ENCODE measurements around the gene ELL.

GRCh38 chr19:18475004-18475453 is 46.8 kb downstream of the ELL start:
- TF ChIP-seq POLR2AphosphoS5 (IDR thresholded peaks at IDR 0.05), result no peak
- TF ChIP-seq, protein P1, sequence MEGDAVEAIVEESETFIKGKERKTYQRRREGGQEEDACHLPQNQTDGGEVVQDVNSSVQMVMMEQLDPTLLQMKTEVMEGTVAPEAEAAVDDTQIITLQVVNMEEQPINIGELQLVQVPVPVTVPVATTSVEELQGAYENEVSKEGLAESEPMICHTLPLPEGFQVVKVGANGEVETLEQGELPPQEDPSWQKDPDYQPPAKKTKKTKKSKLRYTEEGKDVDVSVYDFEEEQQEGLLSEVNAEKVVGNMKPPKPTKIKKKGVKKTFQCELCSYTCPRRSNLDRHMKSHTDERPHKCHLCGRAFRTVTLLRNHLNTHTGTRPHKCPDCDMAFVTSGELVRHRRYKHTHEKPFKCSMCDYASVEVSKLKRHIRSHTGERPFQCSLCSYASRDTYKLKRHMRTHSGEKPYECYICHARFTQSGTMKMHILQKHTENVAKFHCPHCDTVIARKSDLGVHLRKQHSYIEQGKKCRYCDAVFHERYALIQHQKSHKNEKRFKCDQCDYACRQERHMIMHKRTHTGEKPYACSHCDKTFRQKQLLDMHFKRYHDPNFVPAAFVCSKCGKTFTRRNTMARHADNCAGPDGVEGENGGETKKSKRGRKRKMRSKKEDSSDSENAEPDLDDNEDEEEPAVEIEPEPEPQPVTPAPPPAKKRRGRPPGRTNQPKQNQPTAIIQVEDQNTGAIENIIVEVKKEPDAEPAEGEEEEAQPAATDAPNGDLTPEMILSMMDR (IDR thresholded peaks at IDR 0.05 in 8 of 11, conservative IDR thresholded peaks at IDR 0.05 in 3 of 11), result no peak

Data from spleen (tissue), 7 donors.